GM20431 (cell line): ENCODE measurements around the gene PPP2R2B.

Source experiments
- in situ Hi-C: fragments of 300-500 bp; cut with MseI, MboI; formaldehyde crosslinking; loops from one replicate; pipeline ENCODE4 v1.15.0; 2020; ENCODE audit warnings: low sequenced_read_pairs; ENCODE audit not compliant: unreplicated experiment

PPP2R2B gene

GRCh38 chr5:146671561-146672295 is 206.8 kb downstream of the PPP2R2B start:
- in situ Hi-C loops: loop anchor here (25.0 kb wide), 1 partner anchor 291 kb away; no protein-coding TSS in a partner anchor

GRCh38 chr5:146669656-146670055 is 208.9 kb downstream of the PPP2R2B start:
- in situ Hi-C loops: loop anchor here (25.0 kb wide), 1 partner anchor 293 kb away; no protein-coding TSS in a partner anchor

GRCh38 chr5:146667633-146668272 is 210.8 kb downstream of the PPP2R2B start:
- in situ Hi-C loops: loop anchor here (25.0 kb wide), 1 partner anchor 295 kb away; no protein-coding TSS in a partner anchor

DNA sequence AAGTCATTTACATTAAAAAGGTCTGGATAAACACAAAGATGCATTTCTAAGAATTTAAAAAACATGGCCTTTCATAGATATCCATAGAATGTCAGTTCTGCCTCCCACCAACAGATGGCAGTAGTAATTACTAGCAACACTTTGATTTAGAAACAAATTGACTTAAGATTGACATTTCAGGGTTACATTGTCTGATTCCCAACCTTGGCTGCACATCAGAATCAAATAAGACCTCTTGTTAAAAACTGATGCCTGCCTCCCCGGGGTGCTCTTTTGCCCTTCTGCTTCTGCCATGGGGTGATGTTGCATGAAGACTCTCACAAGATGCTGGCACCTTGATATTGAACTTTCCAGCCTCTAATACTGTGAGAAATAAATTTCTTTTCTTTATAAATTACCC is 216.3 kb downstream of the PPP2R2B start:
- in situ Hi-C loops: loop anchor here (25.0 kb wide), 1 partner anchor 300 kb away; no protein-coding TSS in a partner anchor

GRCh38 chr5:146660376-146660960 is 218.1 kb downstream of the PPP2R2B start:
- in situ Hi-C loops: loop anchor here (25.0 kb wide), 1 partner anchor 302 kb away; no protein-coding TSS in a partner anchor

DNA sequence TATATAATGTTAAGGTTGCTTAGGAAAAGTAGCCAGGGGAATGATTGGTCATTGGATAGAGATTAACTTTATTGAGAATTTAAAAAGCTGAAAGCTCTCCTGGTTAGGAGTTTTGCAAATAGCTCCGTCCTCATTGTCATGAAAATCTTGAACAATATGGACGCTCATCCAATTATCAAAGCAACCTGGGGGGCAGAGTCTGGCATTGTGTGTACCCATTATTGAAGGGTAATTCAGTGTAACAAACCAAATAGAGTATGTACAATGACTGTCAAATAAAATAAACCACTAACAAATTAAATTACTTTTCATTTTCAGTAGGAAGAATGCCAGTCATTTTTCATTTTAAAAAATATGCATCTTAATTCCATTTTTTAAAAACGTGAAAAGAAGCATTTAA is 218.6 kb downstream of the PPP2R2B start:
- in situ Hi-C loops: loop anchor here (25.0 kb wide), 1 partner anchor 302 kb away; no protein-coding TSS in a partner anchor

GRCh38 chr5:146656703-146657102 is 221.9 kb downstream of the PPP2R2B start:
- in situ Hi-C loops: loop anchor here (25.0 kb wide), 1 partner anchor 306 kb away; no protein-coding TSS in a partner anchor

GRCh38 chr5:146653560-146653959 is 225.0 kb downstream of the PPP2R2B start:
- in situ Hi-C loops: loop anchor here (25.0 kb wide), 1 partner anchor 309 kb away; no protein-coding TSS in a partner anchor

GRCh38 chr5:146652547-146652946 is 226.0 kb downstream of the PPP2R2B start:
- in situ Hi-C loops: loop anchor here (25.0 kb wide), 1 partner anchor 310 kb away; no protein-coding TSS in a partner anchor

DNA sequence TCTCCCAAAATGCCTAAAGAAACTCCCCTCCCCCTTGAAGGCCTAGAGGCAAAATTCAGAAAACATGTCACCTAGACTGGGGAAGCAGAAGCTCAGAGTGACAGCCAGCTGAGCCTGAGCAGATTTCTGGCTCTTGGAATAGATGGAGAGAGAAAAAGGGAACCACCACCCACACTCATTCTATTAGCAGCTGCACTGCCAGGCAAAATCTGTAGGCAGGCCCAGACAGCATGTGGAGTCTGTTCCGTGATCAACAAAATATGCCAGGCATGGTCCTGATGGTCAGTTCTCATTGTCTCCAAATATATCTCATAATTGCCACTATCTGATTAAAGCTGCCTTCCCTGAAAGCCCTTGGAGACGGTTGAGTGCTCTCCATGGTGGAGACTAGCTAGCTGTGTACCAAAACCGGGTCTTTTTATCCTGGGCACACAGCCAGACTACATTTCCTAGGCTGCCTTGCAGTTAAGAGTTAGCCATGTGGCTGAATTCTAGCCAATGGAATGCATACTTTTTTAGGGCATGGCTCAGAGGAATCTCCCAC is 230.8 kb downstream of the PPP2R2B start:
- in situ Hi-C loops: no loop called here

DNA sequence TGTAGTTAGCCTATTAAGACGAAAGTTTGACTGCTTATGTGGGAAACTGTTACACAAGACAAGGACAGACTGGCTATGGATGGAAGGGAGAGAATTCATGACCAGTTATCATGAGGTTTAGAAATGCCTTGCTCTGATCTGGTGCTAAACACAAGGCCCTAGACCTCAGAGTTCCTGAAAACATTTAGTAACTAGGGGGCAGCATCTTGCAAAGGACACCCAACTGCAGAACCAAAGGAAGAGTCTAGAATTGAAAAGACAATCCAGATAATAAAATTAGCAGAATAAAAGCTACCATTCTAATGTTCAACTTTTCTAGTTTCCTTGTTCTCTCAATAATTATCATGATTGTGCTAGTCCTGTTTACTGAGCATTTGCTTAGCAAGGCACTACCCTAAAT is 232.1 kb downstream of the PPP2R2B start:
- in situ Hi-C loops: no loop called here

- in situ Hi-C loops: no loop called here
Observed at GRCh38 chr5:146645342-146645741, 233.2 kb downstream of the PPP2R2B start.

DNA sequence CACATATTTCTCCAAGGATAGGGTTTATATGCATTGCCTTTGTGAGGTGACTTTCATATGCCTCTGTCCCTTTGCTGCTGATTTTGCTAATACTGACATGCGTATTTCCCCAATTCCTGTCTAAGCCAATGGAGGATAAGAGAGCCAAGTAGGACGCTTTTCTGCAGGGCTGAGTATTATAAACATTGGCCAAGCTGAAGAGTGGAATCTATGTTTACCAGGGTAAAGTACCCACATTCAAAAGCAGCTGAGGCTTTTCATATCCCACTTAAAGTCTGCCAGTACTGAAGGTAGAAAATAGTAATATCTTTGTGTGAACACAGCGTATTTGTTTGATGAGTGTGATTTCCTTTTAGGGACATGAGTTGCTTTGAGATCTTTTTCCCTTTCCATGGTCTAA is 233.7 kb downstream of the PPP2R2B start:
- in situ Hi-C loops: no loop called here

DNA sequence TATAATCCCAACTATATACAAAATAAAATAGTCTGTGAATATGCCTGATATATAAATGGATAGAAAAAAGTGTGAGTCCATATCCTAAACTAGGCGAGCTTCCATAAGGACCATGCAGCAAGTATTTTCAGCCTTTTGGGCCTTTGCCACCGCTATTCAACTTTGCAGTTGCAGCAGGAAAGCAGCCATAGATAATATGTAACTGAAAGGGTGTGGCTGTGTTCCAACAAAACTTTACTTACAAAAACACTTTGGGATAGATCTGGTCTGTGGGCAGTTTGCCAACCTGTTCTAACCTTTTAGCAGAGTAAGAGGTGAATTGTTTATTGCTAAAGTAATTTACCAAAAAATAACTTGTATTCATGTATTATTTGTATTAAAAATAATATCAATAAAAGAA is 234.8 kb downstream of the PPP2R2B start:
- in situ Hi-C loops: no loop called here

DNA sequence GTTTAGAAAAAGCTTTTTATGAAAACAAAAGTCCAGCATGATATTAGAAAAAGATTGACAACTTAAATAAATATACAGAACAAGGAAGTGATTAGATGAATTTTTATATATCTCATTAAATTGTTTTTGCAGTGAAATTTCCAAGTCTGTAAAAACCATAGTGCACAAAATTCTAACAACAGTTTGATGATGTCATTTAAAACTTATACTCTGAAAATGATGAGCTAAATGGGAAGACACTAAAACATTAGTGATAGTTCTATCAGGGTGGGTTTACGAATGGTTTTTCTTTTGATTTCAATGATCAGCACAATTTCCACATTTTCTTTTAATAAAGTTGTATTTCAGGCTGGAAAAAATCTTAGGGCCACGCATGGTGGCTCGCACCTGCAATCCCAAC is 236.1 kb downstream of the PPP2R2B start:
- in situ Hi-C loops: no loop called here

GRCh38 chr5:146641941-146642340 is 236.6 kb downstream of the PPP2R2B start:
- in situ Hi-C loops: no loop called here

- in situ Hi-C loops: no loop called here
Observed at GRCh38 chr5:146640285-146640896, 238.2 kb downstream of the PPP2R2B start.

DNA sequence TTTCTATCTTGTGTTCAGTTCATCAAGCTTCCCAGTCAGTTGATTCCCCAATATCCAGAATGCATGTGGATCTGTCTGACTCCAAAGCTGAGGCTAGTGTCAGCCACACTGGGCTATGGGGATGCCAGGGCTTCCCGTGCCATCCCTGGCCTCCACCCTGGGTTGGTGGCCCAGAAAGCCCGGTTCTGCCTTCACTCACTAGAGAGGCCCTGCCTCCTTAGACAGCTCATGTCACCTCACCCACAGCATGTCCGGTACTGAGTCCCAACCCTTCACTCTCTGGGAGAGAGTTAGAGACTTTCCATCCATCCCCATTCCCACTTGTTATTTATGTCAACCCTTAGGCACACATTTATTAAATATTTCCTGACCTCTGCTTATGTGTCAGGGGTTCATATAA is 243.1 kb downstream of the PPP2R2B start:
- in situ Hi-C loops: no loop called here

DNA sequence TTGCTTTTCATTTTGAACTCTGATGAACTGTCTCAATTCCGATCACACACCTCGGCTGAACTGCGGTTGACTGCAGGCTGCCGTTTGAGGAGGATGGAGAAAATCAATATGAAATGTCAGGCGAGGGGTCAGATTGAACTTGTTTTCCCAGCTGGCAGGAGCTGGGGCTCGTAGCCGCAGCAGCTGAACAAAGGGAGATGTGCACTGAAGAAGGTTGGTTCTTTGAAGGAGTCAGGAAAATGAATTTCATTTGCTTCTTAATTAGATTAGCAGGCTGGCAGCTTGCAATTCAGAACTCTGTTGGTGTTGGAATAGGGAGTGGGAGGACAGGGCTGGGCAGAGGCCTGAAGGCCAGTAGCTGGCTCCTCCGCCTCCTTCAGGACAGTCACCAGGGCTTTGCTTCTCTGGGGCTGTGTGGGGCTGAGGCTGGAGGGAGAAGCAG is 245.2 kb downstream of the PPP2R2B start:
- in situ Hi-C loops: no loop called here
